ENCODE results near the gene DLGAP4.

Gene DLGAP4

GRCh38 chr20:36334281-36335205 lies 28.4 kb downstream of the DLGAP4 start:
- no peak for DNase-seq

GRCh38 chr20:36335206-36335870 lies 29.2 kb downstream of the DLGAP4 start:
- DNase-seq: no peak

GRCh38 chr20:36336204-36336603 lies 30.1 kb downstream of the DLGAP4 start:
- no peak for DNase-seq

- DNase-seq: no peak
Observed at GRCh38 chr20:36336954-36337704, 31.0 kb downstream of the DLGAP4 start.

GRCh38 chr20:36337886-36338285 lies 31.7 kb downstream of the DLGAP4 start:
- no peak for DNase-seq

- DNase-seq: no peak
Observed at GRCh38 chr20:36339646-36340592, 33.8 kb downstream of the DLGAP4 start.

- no peak for DNase-seq
Observed at GRCh38 chr20:36340593-36340990, 34.5 kb downstream of the DLGAP4 start.

- no peak for DNase-seq
Observed at GRCh38 chr20:36341331-36342020, 35.3 kb downstream of the DLGAP4 start.

GRCh38 chr20:36342331-36343120 lies 36.4 kb downstream of the DLGAP4 start:
- peak; percentile 21 for DNase-seq

GRCh38 chr20:36343641-36344040 lies 37.5 kb downstream of the DLGAP4 start:
- no peak for DNase-seq

- DNase-seq: no peak
Observed at GRCh38 chr20:36344517-36345132, 38.5 kb downstream of the DLGAP4 start.

- DNase-seq: no peak
Observed at GRCh38 chr20:36346256-36346655, 40.1 kb downstream of the DLGAP4 start.

GRCh38 chr20:36349384-36350170 lies 43.4 kb downstream of the DLGAP4 start:
- no peak for DNase-seq

GRCh38 chr20:36350439-36350838 lies 44.3 kb downstream of the DLGAP4 start:
- no peak for DNase-seq

GRCh38 chr20:36351937-36352336 lies 45.8 kb downstream of the DLGAP4 start:
- DNase-seq: no peak

GRCh38 chr20:36352843-36353553 lies 46.9 kb downstream of the DLGAP4 start:
- no peak for DNase-seq

- DNase-seq: no peak
Observed at GRCh38 chr20:36353740-36354139, 47.6 kb downstream of the DLGAP4 start.

GRCh38 chr20:36355469-36356171 lies 49.5 kb downstream of the DLGAP4 start:
- DNase-seq: peak; percentile 43

Data from NCI-H82 (cell line).